Fibroblast of pulmonary artery (primary cell): Measurements from ENCODE around the gene PDE8A.
A peak's percentile ranks its signal among the peaks of the same experiment; 100 is the strongest.
"Not testable (repeated sequence)": the region's sequence is repeated elsewhere in the genome, so short reads cannot be mapped to it uniquely, and the experiment has no call there.

Experiments
- DNase-seq: peaks from one replicate; pipeline ENCODE4 v3.0.0-alpha.2; 2010; ENCODE audit warnings: low read depth
- H3K4me3 ChIP-seq: replicated peaks from 2 replicates; pipeline ENCODE4 v1.5.1; 2011; ENCODE audit warnings: low read depth, mild to moderate bottlenecking, control low read depth, low read length, moderate library complexity
- TF ChIP-seq, protein P1 (sequence below): IDR thresholded peaks from 2 replicates; pipeline ENCODE4 v1.5.1; 2011; ENCODE audit warnings: mild to moderate bottlenecking, control low read depth, low read length, inconsistent platforms; ENCODE audit errors: missing control alignments

PDE8A gene

DNA sequence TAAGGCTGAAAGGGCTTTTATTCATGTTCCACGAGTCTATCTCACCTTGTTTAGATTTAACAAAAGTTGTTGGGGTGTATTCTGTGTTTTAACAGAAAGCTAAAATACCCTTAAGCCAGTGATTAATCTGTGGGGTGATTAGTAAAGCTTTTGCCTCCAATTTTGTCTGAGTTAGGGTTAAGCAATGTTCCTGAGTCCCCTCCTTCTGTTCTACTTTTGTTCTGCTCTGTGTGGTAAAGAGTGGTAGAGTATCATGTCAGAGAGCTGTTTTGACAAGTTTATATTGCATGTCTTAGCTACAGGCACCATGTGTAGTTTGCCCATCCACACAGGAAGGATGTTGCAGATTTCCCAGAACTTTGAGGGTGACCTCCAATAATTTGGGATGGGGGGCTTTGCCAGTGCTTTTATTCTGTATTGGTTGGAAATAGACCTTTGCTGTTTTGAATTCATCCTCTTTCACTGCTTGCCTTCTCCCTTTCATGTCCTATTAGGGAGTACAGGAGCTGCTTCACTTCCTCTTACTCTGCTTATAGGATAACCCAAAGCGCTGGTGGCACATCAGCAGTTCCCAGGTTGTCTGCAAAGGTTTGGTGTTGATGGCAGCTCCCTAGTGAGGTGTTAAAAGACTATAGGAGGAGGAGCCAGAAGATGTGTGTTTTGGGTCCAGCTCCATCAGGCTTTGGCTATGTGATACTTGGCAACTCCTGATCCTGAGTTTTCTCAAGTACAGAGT, 7.4 kb downstream of the PDE8A start:
- DNase-seq: no peak
- H3K4me3 ChIP-seq: no peak overlapping the region
- TF ChIP-seq, protein P1, sequence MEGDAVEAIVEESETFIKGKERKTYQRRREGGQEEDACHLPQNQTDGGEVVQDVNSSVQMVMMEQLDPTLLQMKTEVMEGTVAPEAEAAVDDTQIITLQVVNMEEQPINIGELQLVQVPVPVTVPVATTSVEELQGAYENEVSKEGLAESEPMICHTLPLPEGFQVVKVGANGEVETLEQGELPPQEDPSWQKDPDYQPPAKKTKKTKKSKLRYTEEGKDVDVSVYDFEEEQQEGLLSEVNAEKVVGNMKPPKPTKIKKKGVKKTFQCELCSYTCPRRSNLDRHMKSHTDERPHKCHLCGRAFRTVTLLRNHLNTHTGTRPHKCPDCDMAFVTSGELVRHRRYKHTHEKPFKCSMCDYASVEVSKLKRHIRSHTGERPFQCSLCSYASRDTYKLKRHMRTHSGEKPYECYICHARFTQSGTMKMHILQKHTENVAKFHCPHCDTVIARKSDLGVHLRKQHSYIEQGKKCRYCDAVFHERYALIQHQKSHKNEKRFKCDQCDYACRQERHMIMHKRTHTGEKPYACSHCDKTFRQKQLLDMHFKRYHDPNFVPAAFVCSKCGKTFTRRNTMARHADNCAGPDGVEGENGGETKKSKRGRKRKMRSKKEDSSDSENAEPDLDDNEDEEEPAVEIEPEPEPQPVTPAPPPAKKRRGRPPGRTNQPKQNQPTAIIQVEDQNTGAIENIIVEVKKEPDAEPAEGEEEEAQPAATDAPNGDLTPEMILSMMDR: no peak

DNA sequence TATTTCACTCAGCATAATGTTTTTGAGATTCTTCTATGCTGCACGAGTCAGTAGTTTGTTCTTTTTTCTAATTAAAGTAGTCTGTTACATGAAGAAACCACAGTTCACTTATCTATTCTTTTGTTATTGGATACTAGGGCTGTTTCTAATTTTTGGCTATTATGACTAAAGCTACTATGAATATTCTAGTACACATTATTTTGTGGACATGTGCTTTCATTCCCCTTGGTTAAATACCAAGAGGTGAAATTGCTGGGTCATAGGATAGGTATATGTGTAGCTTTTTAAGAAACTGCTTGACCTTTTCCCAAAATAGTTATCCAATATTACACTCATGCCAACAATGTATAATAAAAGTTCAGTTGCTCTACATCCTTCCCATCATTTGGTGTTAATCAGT, 8.9 kb downstream of the PDE8A start:
- no peak overlapping the region for H3K4me3 ChIP-seq
- TF ChIP-seq, protein P1: no peak
- no peak for DNase-seq

DNA sequence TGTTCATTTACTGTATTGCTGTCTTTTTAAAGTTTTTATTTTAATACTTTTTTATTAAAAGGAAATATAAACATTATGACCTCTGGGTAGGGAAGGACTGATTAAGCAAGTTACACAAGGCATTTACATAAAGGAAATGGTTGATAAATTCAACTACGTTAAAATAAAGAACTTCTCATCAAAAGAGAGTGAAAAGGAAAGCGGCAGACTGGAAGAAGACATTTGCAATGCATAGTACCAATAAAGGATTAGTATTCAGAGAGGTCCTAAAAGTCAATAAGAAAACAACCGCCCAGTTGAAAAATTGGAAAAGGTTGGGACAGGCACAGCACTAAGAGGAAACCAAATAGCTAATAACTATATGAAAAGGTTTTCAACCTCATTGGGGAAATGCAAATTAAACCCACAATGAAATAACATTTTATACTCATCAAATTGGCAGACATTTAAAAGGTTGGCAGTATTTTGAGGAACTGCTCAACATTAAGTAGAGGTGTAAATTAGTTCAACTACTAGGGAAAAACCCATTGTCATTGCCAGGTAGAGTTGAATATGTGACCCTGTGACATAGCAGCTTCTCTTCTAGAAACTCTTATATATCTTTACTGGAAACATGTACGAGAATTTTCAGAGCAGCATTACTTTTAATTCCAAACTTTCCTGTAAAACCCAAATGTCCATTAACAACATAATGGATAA, 9.5 kb downstream of the PDE8A start:
- no peak overlapping the region for H3K4me3 ChIP-seq
- no peak for DNase-seq
- TF ChIP-seq, protein P1: no peak

DNA sequence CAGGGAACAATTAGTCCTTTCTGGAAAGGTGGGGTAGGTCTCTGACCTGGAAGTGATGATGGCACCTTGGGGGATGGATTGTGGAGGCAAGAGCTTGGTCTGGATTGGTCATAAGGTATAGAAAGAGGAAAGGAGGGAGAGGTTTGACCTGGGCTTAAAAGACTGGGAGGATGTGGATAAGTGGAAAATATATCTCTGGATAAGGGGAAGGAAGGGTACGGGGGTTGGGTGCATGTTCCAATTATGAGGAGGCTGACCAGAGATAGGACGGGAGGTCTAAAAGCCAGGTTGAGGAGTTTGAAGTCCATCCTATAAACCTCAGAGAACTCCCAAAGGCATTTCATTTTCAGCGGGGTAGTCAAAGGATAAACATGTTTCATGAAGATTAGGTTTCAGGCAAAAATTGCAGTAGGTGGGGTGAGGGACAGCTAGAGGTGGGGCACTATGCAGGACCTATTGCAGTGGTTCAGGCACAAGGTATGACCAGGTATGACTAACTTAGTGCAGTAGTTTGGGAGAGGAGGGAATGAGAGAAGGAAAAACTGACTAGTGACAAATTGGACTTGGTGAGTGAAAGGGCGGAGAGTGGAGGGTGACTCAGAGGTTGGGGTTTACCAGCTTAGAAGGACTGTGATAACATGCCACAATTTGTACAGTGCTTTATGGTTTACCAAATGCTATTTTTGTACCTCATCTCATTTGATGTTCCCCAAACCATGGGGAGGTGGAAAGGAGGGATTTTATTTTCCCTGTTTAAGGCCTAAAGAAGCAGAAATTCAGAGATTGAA, 10.7 kb downstream of the PDE8A start:
- DNase-seq: peak; percentile 71
- no peak overlapping the region for H3K4me3 ChIP-seq
- TF ChIP-seq, protein P1: no peak

DNA sequence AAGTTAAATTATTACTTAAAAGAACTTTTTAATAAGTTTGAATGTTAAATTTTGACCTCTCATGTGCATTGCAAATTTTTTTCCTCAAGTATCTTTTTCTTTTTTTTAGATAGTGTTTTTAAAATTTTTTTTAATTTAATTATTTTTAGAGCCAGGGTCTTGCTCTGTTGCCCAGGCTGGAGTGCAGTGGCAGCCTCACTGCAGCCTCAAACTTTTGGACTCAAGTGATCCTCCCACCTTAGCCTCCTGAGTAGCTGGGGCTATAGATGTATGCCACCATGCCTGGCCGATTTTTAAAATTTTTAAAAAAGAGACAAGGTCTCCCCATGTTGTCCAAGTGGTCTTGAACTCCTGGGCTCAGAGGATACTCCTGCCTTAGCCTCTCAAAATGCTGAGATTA, 14.4 kb downstream of the PDE8A start:
- H3K4me3 ChIP-seq: no peak overlapping the region
- no peak for DNase-seq
- TF ChIP-seq, protein P1: no peak

DNA sequence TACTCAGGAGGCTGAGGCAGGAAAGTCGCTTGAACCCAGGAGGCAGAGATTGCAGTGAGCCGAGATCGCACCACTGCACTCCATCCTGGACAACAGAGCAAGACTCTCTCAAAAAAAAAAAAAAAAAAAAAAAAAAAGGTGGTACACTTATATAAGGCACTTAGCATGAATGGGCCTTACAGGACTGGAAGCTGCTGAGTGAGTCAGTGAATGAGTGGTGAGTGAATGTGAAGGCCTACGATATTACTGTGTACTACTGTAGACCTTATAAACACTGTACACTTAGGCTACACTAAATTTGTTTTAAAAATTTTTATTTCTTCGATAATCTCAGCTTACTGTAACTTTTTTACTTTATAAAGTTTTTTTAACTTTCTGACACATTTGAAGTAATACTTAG, 15.1 kb downstream of the PDE8A start:
- not testable (repeated sequence) for H3K4me3 ChIP-seq, DNase-seq

DNA sequence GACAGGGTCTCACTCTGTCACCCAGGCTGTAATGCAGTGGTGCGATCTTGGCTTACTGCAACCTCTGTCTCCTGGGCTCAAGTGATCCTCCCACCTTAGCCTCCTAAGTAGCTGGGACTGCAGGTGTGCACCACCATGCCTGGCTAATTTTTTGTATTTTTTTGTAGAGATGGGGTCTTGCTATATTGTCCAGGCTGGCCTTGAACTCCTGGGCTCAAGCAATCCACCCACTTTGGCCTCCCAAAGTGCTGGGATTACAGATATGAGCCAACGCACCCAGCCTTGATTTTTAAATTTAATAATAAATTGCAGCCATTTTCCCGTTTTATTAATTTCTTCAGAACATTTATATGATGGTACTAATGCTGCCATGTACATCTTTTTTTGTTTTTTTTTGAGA, 15.6 kb downstream of the PDE8A start:
- DNase-seq, H3K4me3 ChIP-seq: not testable (repeated sequence)
